CD4-positive, alpha-beta T cell treated with Interleukin-12 subunit alpha and Interleukin-12 subunit beta, for 1 hour (primary cell): ENCODE measurements around the gene GTPBP10.
"Not testable (repeated sequence)": the region's sequence is repeated elsewhere in the genome, so short reads cannot be mapped to it uniquely, and the experiment has no call there.

Experiments used
- DNase-seq: peaks from one replicate; pipeline ENCODE4 v3.0.0-alpha.2; 2020

Gene GTPBP10

DNA sequence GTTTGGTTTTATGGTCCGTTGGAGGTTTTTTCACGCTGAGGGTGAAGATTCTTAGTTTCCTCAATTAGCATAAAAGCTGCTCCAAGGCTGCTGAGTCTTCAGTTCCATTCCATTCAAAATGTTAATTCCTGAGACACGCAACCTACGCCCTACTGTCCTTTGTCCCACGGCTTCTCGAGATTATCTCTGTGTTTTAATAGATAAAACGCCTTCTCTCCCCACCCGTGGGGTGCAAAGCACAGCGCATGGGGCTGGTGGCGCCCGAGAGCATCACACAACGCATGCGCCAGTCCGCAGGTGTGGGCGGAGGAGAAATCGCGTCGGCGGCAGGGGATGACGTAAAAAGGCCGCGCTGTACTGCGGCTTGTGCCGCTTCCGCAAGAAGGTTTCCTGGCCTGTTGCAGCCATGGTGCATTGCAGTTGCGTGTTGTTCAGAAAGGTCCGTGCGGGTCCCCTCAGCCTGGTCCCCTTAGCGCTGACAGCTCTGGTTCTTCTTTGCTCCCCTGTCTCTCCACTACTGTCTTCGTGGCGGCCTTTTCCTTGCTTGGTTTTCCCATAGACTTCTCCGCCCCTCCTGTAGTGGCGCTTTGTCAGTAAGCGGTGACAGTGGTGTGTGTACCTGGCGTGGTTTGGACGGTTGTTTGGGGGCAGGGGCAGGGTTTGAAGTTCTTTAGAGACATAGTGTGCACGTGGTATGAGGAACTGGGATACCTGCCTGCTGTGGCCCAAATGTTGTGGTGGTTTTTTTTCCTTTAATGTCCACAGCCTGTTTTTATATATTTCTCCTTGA lies at the start of gene GTPBP10:
TSS of gene GTPBP10 (plus strand) at position 381 of the 790 bp plus-strand sequence. CDS start at position 407, 26 bp downstream.
- DNase-seq = peak; percentile 96

- DNase-seq = peak; percentile 11
These were observed 48.1 kb upstream of the GTPBP10 start for GRCh38 chr7:90298145-90299038.

DNA sequence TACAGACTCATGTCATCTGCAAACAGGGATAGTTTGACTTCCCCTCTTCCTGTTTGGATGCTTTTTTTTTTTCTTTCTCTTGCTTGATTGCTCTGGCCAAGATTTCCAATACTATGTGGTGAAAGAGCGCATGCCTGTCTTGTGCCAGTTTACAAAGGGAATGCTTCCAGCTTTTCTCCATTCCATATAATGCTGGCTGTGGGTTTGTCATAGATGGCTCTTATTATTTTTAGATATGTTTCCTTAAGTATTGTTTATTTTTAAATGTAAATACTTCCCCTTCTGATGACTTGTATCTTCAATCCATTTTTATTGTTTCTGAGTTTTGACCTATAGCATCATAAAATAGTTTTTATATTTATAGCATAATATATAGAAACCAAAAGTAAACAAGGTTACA lies 43.3 kb upstream of the GTPBP10 start:
- no peak for DNase-seq

DNA sequence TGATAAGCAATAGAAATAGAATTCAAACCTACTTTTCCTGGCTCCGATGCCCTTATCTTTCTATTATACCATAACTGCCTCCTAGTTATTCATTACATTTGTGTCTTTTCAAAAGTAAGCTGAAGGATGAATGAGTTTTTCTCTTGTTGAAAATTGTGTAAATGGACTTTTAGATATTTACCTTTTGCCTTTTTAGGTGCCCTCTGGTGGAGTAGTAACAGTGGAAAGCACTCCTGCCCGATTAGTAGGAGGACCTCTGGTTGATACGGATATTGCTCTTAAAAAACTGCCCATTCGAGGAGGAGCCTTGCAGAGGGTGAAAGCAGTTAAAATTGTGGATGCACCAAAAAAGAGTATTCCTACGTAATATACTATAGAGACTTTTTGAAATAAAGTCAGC lies 36.6 kb upstream of the GTPBP10 start:
- no peak for DNase-seq

DNA sequence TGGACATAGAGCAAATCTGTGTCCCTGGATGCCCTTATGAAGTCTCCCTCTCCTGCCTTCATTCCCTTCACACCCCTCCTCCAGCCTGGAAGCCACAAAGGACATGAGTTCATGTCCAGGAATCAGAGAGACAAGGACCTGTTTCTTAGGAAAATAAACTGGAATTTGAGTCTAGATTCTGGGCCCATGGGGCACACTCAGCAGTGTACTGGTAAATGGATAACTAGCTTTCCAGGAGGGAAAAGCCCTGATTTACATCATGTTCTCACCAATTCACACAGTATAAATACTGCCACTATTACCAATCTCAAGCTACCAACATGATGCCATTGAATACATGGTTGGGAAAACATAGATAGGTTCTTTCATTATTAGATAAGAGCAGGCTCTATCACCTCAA lies 35.3 kb upstream of the GTPBP10 start:
- no peak for DNase-seq

DNA sequence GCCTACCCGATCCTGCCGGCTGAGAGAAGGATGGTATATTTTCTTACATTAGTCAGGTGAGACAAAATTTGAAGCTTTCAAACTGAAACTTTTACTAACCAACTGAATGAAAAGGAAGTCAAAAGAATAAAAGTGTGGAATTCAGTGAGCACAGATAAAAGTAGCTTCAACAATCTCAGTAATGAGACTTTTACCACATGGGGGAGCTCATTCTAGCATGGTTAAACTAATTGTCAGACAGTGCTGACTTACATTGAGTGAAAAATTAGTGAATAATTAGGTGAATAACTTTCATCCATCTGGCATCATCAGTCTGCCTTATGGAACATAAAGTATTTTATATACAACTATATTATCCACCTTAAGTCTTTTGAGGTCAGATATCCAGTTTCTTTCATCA lies 33.8 kb upstream of the GTPBP10 start:
- peak; percentile 4 for DNase-seq

GRCh38 chr7:90313907-90314306 lies 32.6 kb upstream of the GTPBP10 start:
- DNase-seq = no peak

DNA sequence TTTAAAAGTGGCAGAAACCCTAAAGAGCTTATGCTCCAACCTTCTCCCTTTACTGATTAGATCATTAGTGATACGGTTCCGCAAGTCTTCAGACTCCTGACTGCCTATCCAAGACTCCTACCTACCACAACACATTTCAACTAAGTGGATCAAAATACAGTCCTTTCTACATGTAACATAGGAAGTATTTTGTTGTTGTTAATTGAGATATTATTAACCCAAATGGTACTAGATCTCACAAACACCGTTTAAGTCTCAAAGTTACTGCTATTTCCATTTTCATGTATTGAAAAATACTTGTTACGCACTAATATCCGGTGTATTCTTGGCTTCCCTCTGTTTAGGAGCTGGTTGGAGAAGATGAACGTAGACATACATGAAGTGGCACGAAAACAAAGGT lies 26.5 kb upstream of the GTPBP10 start:
- DNase-seq = no peak

GRCh38 chr7:90320418-90320800 lies 26.1 kb upstream of the GTPBP10 start:
- no peak for DNase-seq

GRCh38 chr7:90320801-90321494 lies 25.6 kb upstream of the GTPBP10 start, which contains the start of gene FAM237B:
FAM237B (minus strand) TSS chr7:90321304; CDS start chr7:90319748, 1,556 bp downstream.
- DNase-seq = no peak

GRCh38 chr7:90322837-90323236 lies 23.7 kb upstream of the GTPBP10 start:
- no peak for DNase-seq

DNA sequence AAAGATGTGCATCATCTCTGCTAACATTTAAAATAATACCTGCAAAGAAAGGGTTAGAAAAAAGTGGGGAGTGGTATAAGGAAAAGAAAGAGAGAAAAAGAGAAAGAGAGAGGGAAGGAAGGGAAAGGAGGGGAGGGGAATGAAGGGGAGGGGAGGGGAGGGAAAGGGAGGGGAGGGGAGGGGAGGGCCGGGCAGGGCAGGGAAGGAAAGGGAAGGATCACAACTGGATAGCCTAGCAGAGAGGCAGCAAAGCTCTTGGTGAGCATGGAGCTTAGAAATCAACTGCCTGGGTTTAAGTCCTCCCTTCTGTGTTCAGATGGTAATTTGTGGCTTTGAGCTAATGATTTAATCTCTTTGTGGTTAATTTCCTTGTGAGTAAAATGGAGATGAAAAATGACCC lies 20.0 kb upstream of the GTPBP10 start:
- DNase-seq = no peak

- no peak for DNase-seq
These were observed 12.2 kb upstream of the GTPBP10 start for GRCh38 chr7:90334193-90334843.

- DNase-seq = not testable (repeated sequence)
These were observed 11.6 kb upstream of the GTPBP10 start for GRCh38 chr7:90334926-90335325.

DNA sequence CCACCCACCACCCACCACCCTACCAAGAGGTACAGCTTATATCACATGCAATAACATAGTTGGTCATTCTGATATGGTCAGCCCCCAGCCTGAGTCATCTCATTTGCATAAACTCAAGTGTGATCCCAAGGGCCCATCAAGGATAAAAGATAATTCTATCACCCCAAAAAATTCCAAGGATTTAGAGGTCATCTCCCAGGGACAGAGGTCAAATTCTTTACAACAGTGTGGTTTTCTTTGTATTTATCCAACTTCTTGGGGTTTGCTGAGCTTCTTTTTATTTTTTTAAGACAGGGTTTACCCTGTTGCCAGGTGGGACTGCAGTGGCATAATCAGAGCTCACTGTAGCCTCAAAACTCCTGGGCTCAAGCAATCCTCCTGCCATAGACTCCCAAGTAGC lies 9.4 kb upstream of the GTPBP10 start:
- DNase-seq = no peak

DNA sequence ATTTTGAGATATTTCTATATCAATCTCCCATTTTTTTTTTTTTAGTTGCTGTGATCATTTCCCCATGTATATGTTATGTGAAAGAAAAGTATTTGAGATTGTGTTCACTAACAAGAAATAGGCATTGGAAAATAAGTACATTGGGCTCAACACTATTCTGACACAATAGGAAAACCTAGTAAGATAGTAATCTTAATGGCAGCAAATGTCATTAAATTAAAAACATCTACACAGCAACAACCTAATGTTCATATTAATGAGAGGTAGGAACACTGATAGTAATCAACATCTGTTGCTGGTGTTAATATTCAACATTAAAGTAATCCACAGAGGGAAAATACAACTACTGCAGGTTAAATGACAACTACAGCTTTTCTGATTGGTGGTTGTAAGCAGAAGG lies 1.5 kb upstream of the GTPBP10 start:
- DNase-seq = no peak

DNA sequence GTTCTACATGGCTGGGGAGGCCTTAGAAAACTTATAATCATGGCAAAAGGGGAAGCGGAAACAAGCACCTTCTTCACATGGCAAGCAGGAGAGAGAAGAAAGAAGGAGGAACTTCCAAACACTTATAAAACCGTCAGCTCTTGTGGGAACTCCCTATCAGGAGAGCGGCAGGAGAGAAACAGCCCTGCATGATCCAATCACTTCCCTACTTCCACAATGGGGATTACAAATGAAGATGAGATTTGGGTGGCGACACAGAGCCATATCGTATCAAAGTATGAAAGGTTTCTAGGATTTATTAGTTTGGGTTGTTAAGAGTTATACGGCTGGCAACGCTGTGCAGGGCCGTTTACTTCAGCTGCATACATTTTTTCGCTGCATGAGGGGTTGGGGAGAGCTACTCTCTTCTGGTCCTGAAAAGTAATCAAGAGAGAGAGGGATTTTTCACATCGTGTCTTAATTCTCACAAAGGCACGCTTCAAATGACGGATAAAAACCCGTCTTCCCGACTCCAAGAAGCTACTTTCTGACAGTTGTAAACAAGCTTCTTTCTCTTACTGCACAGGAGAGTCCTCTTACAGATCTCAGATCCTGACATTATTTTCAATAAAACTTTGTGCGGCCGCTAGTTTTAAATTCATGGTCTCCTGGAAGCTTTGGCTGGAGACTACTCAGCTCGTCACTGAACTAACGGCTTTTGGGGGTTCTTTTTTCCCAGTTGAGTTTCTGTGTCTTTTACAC lies 751 bp upstream of the GTPBP10 start:
- DNase-seq = peak; percentile 4

GRCh38 chr7:90347759-90348158 lies 1.2 kb downstream of the GTPBP10 start:
- DNase-seq = no peak

DNA sequence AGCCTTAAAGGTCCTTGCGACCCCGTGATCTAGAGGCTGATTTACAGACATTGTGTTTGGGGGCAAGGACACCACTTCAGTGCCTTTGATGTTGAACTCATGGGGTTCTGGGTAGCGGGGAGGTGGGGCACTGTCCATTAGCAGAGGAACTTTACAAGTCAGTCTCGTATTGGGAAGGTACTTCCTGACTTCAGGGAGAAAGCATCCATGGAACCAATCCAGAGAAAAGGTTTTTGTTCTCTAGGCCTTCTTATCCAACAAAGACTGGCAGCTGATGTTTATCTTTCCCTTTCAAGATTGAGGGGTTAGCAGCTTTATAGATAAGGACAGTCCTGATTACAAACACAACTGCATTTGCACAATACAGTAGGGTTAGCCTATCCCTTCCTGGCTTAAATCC lies 2.8 kb downstream of the GTPBP10 start:
- DNase-seq = no peak

GRCh38 chr7:90350032-90350431 lies 3.5 kb downstream of the GTPBP10 start:
- not testable (repeated sequence) for DNase-seq

- no peak for DNase-seq
These were observed 5.5 kb downstream of the GTPBP10 start for GRCh38 chr7:90351987-90352386.

DNA sequence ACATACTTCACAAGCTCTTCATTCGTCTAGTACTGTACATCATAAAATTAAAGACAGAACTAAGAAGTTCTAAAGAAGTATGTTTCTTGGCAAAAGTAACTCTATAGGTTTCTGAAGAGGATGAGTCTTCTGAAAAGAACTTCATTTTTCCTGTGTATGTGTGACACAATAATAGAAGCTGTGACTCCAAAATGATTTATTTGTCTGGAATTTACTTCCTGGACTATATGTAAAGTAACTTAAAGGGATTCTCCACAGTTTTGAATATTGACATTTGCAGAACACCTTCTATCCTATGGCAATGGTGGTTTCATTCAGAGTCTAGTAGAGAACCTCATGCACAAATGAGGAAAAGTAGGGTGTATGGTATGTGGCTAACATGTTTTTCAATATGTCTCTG lies 36.9 kb downstream of the GTPBP10 start:
- DNase-seq = no peak
